C1 segment of cervical spinal cord (tissue), 14 donors: Measurements from ENCODE around the gene CLOCK.
"Not testable (repeated sequence)": the region's sequence is repeated elsewhere in the genome, so short reads cannot be mapped to it uniquely, and the experiment has no call there.

Experiments used
- DNase-seq, 14 donors: peaks; one replicate each; lab custom pipeline; 2025; lab: John Stamatoyannopoulos, UW

Gene CLOCK, protein sequence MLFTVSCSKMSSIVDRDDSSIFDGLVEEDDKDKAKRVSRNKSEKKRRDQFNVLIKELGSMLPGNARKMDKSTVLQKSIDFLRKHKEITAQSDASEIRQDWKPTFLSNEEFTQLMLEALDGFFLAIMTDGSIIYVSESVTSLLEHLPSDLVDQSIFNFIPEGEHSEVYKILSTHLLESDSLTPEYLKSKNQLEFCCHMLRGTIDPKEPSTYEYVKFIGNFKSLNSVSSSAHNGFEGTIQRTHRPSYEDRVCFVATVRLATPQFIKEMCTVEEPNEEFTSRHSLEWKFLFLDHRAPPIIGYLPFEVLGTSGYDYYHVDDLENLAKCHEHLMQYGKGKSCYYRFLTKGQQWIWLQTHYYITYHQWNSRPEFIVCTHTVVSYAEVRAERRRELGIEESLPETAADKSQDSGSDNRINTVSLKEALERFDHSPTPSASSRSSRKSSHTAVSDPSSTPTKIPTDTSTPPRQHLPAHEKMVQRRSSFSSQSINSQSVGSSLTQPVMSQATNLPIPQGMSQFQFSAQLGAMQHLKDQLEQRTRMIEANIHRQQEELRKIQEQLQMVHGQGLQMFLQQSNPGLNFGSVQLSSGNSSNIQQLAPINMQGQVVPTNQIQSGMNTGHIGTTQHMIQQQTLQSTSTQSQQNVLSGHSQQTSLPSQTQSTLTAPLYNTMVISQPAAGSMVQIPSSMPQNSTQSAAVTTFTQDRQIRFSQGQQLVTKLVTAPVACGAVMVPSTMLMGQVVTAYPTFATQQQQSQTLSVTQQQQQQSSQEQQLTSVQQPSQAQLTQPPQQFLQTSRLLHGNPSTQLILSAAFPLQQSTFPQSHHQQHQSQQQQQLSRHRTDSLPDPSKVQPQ

DNA sequence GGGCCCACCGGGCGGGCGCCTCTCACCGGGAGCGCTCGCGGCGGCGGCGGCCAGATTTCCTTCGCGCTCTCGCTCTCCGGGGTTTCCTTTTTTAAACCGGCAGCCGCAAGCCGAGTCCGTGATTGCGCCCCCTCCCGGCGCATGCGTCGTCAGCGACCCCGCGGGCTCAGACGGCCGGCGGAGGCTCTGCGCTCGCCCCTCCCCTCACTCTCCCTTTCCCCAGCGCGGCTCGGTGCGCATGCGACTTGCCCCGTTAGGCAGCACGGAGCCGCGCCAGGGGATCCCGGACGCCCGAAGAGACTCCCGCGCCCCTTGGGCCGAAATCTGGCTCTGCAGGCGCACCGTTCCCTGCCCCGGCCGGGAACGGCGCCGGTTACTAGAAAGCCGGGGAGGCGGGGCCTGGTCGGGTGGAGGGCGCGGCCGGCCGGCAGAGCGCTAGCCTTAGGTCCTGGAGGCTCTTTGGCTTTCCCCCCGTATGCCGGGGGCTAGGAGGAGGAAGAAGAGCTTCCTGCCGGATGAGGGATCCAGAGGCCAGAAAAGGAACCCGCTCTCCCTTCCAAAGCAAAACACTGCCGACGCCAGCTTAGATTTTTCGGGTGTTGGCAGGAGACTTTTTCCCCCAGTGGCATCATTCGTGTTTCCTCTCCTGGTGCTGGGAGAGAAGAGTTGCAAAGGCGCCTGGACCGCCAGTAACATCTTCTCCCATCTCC lies at the start of gene CLOCK:
Gene CLOCK (minus strand): TSS at position 154 of the 710 bp plus-strand sequence. CDS start 64,124 bp downstream, outside the sequence.
- peak in 13 of 14 donors; percentile 71 to 95 (median 87) for DNase-seq

DNA sequence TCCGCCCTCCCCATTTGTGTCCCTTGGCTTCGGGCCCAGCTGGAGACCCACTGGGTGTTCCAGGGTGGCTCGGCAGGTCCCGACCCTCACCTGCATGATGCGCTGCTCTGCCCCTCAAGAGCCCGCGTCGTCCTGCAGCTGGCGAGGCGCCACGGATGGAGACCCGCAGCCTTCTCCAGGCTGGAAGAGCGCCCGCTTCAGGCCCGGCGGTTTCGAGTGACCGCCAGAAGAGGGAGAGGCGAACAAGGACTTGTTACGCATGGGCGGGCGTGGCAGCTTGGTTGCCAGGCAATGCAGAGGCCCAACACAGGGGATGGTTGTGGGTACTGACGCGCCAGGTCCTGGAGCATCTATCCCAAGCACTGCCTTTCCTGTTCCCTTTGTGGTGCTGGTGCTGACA lies 45.3 kb upstream of the CLOCK start, which contains the start of gene PDCL2:
Gene PDCL2 (minus strand): TSS at position 232 of the 400 bp plus-strand sequence. CDS start 136 bp downstream, at position 96.
- no peak for DNase-seq

DNA sequence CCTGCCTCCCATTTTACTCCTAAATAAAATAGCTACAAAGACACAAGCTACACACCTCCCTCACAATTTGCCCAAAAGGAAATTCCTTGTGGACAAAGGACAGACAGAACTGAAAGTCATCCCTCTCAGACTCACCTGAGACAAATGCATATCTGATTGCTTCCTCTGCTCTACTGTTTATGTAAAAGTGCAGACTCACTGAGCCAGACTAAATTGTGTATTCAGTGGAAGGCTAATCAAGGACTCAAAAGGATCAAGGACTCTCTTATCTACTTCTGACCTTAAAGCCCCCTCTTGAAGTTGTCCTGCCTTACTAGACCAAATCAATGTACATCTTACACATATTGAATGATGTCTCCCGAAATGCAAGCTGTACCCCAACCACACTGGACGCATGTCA lies 41.5 kb upstream of the CLOCK start:
- no peak for DNase-seq

DNA sequence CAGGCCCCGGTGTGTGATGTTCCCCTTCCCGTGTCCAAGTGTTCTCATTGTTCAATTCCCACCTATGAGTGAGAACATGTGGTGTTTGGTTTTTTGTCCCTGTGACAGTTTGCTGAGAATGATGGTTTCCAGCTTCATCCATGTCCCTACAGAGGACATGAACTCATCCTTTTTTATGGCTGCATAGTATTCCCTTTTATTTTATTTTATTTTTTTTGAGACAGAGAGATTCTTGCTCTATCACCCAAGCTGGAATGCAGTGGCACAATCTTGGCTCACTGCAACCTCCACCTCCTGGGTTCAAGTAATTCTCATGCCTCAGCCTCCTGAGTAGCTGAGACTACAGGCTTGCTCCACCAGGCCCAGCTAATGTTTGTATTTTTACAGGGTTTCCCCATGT lies 36.1 kb upstream of the CLOCK start:
- not testable (repeated sequence) for DNase-seq

DNA sequence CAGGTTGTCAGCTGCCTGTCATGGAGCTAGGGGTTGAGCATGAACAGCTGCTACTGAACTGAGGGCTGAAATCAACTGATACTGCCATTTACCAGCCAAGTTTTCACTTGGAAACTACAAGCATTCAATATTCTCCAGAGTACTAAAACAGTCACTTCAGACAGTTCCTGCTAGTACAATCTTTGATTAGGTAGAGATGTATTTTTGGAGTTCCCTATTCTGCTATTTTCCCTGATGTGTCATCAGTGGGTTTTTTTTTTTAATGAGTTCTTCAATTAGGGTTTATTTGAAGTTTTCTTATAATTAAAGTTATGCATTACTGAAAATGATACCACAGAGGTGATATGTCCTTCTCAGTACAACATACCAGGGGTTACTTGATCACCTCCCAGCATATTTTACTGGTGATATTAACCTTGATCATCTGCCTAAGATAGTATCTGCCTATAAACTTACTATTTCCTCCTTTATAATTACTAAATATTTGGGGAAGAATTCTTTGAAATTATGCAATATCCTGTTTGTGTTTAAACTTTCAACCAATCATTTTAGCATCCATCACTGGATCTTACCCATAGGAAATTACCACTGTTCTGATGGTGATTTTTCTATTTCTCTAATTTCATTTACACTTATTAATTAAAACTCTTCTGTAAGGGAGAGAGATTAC lies 31.8 kb upstream of the CLOCK start:
- no peak for DNase-seq

DNA sequence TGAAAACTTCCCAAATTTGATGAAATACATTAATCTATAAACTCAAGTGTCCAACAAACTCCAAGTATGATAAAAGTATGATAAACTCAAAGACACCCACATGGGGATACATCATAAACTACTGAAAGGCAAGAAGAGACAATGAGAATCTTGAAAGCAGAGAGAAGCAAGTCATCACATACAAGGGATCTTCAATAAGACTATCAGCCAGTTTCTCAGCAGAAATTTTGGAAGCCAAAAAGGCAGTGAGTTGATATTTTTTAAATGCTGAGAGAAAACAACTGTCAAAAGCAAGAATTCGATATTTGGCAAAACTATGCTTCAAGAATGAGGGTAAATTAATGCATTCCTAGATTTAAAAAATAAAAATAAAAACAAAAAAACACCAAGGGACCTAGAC lies 28.8 kb upstream of the CLOCK start:
- no peak for DNase-seq

DNA sequence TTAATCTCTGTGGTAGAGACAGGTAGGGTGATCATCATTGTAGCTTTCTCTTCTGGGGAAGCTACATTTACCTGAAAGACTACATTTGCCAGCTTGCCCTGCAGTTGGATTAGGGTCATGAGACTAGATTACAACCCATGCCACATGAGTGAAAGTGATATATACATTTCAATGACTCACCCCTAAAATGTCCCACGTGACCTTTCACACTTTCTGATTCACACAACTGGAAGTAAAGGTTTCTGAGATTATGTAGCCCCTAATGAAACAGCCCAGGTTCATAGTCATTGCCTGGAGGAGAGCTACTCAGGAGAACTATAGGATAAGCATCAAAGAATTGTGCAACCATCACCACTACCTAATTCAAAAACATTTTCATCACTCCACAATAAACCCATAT lies 27.5 kb upstream of the CLOCK start:
- DNase-seq, result no peak

DNA sequence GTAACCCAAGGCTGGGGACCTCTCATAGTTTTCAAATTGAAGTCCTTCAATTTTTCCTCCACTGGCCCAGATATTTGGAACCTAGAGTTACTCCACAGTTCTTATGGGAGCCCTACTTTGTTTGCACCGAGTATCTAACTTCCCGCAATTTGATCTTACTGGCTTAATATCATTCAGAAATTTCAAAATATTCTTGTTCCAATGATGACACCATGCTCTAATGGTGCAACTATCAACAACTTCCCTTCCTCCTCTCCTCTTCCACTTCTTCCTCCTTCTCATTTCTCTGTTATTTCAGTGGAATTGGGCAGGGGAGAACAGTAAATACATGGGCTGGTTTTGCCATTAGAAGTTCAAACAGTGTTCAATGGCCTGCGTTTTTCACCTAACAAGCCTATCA lies 25.1 kb upstream of the CLOCK start:
- DNase-seq, result no peak

DNA sequence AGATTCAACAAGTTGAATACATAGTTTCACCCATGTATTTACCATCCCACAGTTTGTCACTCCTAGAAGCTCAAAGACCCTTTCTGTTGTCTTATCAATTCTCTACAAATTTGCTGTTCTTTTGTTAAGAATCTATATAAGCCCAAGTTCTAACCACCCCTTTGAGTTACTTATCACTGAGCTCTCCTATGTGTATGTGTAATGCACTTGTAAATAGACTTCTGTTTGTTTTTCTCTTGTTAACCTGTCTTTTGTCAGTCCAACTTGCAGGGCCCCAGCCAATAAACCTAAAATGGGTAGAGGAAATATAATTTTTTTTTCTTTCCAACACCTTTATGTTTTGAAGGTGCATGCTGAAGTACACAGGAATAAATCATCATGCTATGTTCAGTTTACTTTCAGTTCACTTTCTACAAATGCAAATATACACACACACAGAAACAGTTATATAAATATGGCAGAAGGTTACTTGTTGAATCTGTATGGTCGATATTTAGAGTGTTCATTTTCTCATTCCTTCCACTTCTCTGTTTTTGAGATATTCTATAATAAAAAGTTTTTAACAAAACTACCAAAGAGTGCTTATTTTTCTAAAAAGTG lies 22.3 kb upstream of the CLOCK start:
- no peak for DNase-seq

DNA sequence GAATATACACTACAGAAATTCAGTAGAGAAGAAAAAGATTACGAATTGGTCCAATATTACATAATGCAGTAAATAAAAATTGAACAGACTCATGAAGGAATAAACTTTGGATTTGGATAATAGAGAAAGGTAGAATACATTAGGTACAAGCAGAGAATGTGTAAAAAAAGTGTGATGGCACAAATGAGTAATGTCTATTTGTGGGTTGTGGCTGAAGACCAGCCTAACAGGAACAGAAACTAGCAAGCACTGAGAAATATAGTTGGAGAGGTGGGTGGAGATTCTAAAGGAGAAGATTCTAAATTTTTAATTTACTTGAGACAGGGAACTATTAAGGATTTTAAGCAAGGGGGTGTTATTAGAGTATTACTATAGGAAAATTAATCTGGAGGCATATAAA lies 15.2 kb upstream of the CLOCK start:
- DNase-seq, result no peak

DNA sequence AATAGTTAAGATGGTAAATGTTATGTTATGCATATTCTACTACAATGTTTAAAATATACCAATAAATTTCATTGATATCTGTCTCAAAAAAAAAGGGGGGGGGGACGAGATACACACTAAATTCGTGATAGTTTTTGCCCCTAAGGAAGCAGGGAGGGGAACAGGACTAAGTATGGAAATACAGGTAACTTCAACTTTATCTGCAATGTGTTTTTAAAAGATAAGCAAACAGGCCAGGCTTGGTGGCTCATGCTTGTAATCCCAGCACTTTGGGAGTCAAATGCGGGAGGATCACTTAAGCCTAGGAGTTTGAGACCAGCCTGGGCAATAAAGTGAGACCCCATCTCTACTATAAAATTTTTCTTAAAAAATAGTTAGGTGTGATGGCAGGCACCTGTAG lies 13.4 kb upstream of the CLOCK start:
- DNase-seq, result no peak

DNA sequence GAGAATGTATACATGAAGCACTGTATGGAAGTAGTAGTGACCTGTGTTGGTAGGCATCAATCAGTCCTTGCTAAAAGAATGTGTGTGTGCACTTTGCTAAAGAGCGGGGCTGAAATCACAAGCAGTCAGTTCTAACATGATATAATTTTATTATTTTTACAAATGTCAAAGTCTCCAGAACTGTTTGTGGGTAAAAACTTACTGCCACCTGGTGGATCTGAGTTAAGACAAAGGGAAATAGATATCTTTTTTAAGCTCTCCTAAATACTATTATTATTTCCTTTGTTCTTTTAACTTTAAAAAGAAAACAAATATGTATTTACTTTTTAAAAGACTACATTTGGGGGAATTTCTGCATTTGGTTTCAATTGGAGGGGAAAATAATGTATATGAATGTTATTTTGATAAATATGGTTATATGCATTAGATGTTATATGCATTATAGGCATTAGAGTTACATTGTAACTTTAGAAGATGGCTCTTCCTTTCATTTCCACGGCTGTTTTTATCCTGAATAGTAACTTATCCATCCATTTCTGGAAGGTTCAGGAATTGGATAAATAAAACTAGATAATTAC lies 7.8 kb upstream of the CLOCK start:
- no peak for DNase-seq

DNA sequence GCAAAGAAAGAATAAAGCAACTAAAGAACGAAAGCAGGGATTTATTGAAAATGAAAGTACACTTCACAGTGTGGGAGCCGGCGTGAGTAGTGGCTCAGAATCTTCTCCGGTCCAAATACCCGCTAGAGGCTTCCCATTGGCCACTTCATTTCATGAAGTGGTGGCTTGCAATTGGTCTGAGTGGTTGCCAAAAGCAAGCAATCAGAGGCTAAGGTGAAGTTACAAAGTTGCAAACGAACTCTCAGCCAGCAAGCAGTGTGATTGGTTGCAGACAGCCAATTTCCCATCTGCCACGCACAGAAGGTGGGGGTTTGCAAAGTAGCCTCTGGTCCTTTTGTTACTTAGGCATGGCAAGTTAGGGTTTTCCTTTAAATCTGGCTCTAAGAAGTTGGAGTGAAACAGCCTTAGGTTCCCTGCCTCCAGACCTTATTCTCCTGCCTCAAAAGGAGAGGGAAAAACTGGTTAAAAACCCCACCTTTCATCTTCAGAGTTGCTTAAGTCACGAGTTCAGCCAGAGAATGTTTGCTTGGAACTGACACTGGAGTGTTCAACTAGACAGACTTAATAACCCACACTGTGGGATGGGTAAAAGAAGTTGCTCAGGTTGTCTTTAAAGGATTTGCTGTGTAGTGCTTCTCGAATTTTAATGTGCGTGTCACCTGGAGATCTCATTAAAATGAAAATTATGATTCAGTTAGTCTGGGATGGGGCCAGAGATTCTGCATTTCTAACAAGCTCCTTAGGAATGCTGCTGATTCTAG lies 6.9 kb upstream of the CLOCK start:
- DNase-seq, result peak in 2 of 14 donors; percentile 2 to 4

DNA sequence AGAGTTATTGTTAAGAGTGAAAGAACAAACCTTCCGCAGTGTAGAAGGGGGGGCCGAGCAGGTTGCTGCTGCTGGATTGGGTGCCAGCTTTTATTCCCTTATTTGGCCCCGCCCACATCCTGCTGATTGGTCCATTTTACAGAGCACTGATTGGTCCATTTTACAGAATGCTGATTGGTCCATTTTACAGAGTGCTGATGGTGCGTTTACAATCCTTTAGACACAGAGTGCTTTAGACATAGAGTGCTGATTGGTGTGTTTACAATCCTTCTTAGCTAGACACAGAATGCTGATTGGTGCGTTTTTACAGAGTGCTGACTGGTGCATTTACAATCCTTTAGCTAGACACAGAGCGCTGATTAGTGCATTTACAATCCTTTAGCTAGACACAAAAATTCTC lies 5.3 kb upstream of the CLOCK start:
- DNase-seq, result not testable (repeated sequence)

DNA sequence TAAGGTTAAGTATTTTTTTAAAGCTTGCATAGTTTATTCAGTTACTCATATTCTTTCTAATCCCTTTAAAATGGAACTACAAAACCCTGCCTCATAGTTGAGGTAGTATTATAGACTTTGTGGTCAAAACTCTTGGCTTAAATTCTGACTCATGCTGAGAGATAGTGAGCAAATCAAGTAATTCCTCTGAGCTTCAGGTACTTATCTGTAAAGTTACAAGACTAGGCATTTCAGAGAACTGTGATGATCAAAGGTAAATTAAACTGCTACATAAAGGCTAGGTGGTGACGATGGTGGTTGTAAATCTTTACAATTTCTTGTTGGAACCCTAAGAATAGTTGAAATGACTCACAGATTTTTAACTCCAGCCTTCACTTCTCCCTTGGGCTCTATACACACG lies 3.2 kb upstream of the CLOCK start:
- DNase-seq, result no peak

DNA sequence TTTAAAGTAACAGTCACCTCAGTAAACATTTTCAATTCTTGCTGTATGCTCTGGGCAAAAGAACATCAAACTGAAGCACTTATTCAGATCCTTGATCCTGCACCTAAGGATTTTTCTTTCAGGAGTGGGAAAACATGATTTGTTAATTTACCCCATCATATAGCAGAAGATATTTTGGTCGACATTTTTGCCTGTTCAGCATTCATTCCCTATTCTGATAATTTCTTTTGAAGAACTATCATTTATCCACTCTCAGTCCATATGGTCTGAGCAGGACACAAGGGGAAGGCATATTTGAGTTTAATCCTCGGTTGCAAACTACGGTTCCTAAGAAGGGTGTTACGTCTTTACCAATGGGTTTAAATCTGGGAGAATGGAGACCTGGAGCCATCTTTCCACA lies 1.2 kb upstream of the CLOCK start:
- DNase-seq, result no peak

DNA sequence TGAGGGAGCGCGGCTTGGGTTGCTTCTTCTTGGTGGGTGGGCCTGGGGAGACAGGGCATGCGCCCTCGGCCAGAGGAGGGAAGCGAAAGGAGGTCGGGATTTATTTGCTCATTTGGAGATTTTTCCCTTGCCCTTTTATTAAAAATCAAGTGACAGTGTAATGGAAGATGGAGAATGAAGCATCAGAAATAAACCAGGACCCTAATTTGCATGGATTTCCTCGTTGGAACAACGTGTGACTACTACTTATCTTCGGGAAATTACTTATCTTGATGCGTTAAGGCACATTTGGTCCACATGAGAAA lies 709 bp upstream of the CLOCK start:
- no peak for DNase-seq

DNA sequence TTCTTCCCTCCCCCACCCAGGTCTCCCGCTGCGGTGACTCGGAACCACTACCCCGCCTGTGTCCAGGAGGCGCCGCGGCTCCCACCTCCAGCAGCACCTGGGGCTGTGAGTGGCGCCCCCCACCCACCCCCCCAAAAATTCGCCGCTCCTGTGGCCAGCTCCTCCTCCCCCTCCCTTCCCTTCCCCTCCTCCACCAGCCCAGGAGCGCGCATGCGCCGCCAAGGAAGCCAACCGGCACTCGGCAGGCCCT lies 278 bp downstream of the CLOCK start:
- peak in 9 of 14 donors; percentile 31 to 95 (median 87) for DNase-seq

DNA sequence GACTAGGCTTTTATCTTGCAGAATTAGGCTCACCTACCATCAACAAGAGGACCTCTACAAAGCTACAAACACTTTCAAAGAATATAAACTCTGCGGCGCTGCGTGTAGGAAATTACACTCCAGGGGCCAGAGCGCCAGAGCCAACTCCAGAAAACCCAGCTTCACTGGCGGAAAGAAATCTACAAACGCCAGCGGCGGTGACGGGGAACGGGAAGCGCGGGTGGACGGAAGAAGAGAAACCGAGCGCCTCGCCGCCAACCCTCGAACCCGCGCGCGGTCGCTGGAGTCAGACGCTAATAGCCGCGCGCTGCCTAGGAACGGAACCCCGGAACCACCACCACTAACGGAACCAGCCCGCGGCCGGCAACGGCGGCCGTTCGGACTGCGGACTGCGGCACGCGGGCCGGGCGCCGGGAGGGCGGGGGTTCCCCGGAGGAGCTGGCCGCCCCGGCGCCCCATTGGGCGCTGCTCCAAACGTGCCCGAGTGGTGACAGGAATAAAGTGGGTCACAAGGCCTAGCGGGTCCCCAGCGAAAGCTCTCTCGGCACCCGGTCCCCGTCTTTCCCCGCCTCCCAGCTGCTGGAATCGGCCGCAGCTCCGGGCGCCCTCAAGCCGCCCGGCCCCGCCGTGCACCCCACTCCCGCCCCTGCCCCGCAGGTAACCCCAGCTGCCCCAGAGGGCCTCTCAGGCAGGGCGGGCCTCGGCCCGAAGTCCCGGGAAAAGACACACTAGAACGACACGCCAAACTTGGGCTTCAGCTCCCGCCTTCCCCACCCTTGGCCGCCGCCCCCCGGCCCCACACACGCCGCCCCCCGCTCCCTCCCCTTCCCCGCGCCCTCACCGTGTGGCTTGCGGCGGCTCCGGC lies 836 bp downstream of the CLOCK start:
- peak in 13 of 14 donors; percentile 19 to 89 (median 79) for DNase-seq
